ENCODE results near the gene ADCY7.

DNA sequence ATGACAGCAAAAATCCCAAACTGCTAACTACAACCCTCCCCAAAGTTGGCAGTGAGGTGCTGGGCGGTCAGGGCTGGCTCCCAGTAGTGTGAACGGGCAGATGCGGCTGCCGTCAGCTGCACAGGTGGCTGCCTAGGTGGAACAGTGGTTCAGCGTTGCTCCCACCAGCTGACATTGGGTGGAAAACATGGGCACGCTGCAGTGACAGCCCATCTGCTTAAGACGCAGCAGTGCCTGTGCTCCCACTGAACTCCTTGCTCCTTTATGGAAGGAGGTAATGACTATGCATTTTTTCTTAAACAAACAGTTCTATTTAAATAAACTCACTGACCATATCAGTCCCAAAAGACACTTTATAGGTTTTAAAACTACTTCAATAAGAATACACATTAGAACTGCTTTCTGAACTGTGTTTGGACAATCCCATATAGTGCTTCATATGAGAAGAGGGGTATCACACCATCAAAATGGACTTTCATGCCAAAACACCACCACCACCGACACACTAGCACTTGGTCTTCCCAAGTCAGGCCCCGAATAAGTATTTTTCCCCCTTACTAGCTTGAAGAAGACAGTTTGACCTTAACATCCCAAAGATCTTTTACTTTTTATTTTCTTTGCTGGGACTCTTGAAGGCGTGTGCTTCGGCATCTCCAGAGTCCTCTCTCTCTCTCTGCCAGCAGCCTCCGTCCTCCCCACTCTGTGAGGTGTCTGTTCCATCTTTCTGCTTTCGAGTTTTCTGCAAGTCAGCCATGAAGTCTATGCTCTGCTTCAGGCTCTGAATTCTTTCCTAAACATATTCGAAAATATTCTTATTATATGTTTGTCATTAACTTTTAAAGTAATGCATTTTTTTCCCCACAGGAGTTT is 68.0 kb downstream of the ADCY7 start:
- TF ChIP-seq, protein P1, sequence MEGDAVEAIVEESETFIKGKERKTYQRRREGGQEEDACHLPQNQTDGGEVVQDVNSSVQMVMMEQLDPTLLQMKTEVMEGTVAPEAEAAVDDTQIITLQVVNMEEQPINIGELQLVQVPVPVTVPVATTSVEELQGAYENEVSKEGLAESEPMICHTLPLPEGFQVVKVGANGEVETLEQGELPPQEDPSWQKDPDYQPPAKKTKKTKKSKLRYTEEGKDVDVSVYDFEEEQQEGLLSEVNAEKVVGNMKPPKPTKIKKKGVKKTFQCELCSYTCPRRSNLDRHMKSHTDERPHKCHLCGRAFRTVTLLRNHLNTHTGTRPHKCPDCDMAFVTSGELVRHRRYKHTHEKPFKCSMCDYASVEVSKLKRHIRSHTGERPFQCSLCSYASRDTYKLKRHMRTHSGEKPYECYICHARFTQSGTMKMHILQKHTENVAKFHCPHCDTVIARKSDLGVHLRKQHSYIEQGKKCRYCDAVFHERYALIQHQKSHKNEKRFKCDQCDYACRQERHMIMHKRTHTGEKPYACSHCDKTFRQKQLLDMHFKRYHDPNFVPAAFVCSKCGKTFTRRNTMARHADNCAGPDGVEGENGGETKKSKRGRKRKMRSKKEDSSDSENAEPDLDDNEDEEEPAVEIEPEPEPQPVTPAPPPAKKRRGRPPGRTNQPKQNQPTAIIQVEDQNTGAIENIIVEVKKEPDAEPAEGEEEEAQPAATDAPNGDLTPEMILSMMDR (IDR thresholded peaks at IDR 0.05; ENCODE audit: low read length): no peak
- no peak for TF ChIP-seq EZH2 (optimal IDR thresholded peaks at IDR 0.05; ENCODE audit: low read depth, low read length)

Data from MM.1S (cell line).